Coronary artery (tissue), 2 donors: Measurements from ENCODE around the gene CELA1.

ENCODE experiments used
- DNase-seq: peaks from one replicate; pipeline ENCODE4 v3.0.0-alpha.2; 2017; ENCODE audit warnings: low spot score
- H3K27ac ChIP-seq, 2 donors: fragments of 200-600 bp; sonication (generic); one replicate each; pipeline ENCODE4 v1.5.1; 2016 to 2019
- H3K4me3 ChIP-seq: fragments of 200-600 bp; sonication (generic); 2 replicates; pipeline ENCODE4 v1.5.1; 2016; ENCODE audit warnings: mild to moderate bottlenecking, moderate library complexity
- TF ChIP-seq, protein P1 (sequence below): fragments of 200-600 bp; sonication (generic); IDR thresholded peaks from one replicate; pipeline ENCODE4 v1.5.1; 2019; ENCODE audit warnings: antibody characterized with exemption

CELA1 gene

DNA sequence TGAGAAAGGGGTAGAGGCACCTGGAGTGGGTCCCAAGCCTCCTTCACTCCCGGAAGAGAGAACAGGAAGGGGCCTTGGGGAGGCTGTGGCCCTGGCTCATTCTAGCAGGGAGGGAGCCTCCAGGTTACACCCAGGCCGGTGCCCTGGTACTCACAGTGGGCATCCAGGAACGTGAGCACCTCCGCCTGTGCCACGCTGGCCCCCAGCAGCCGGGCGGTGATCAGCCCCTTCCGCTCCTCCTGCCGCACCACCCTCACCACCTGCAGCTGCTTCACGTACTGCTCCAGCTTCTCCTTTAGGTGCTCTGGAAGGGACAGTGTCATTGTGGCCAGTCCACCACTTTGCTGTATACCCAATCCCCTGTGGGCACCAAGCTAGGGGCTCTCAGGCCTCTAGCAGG, 18.8 kb upstream of the CELA1 start:
- H3K4me3 ChIP-seq = no peak overlapping the region
- no peak overlapping the region for H3K27ac ChIP-seq
- TF ChIP-seq, protein P1, sequence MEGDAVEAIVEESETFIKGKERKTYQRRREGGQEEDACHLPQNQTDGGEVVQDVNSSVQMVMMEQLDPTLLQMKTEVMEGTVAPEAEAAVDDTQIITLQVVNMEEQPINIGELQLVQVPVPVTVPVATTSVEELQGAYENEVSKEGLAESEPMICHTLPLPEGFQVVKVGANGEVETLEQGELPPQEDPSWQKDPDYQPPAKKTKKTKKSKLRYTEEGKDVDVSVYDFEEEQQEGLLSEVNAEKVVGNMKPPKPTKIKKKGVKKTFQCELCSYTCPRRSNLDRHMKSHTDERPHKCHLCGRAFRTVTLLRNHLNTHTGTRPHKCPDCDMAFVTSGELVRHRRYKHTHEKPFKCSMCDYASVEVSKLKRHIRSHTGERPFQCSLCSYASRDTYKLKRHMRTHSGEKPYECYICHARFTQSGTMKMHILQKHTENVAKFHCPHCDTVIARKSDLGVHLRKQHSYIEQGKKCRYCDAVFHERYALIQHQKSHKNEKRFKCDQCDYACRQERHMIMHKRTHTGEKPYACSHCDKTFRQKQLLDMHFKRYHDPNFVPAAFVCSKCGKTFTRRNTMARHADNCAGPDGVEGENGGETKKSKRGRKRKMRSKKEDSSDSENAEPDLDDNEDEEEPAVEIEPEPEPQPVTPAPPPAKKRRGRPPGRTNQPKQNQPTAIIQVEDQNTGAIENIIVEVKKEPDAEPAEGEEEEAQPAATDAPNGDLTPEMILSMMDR = no peak

DNA sequence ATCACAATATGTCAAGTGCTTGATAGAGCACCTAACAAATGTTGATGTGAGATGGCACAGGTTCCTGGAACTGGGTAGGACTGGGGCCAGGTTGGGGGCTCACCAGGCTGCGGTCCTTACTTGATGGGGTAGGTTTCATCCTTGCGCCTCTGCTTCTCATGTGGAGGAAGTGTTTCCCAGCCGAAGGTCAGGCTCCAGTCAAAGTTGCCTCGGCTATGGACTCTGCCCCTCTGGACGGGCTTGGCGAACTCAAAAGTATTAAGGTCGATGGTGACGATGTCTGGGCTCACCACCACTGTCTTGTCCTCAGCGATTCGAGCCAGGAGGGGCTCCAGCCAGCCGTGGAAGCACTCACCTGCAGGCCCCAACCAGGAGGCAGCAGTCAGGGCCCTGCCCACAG, 17.5 kb upstream of the CELA1 start:
- DNase-seq = no peak
- Histone ChIP-seq H3K4me3 (no peak overlapping the region), H3K27ac (no peak overlapping the region)
- TF ChIP-seq, protein P1 = no peak

More for the DNA sequence above, 18.8 kb upstream of the CELA1 start:
- DNase-seq = no peak

DNA sequence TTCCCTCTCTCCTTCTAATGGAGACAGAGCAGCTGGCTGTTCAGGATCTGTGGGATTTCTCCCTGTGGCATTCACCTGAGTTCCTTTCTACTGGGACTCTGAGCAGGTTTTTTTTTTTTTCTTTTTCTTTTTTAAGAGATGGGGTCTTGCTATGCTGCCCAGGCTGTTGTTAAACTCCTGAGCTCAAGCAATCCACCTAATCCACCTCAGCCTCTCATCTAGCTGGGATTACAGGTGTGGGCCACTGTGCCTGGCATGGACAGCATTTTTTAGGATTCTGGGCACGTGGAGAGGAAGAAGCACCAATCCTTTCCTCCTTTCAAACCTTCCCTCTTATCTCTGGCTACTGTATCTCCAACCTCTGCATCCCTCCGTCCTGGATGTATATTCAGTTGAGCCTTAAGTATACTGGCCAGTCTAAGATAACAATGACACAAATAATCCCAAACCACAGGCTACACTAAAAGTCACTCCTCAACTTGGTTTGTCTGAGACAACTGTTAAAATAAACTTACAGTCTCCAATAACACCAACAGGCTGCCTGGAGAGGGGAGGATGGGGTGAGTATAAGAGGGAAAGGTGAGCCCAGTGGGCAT, 16.4 kb upstream of the CELA1 start:
- TF ChIP-seq, protein P1 = no peak
- no peak overlapping the region for H3K27ac ChIP-seq
- DNase-seq = no peak
- no peak overlapping the region for H3K4me3 ChIP-seq

DNA sequence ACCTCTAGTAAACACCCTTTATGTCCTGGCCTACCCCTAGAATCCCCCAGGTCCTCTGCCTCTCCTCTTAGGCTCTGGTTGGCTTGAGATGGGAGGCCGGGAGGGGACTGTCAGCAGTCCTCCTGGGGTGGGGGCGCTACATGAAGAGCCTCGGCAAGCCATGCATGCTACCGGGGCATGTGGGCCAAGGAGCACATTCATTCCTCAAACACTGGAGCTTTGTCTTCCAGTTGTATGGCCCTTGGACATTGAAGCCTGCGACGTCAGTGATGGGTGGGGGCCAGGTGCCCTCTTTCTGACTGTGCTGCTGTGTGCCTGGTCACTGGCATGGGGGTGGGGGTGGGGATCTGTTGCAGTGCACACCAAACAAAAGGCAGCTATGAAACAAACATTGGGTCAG, 15.8 kb upstream of the CELA1 start:
- DNase-seq = no peak
- Histone ChIP-seq H3K4me3 (no peak overlapping the region), H3K27ac (no peak overlapping the region)
- TF ChIP-seq, protein P1 = no peak

DNA sequence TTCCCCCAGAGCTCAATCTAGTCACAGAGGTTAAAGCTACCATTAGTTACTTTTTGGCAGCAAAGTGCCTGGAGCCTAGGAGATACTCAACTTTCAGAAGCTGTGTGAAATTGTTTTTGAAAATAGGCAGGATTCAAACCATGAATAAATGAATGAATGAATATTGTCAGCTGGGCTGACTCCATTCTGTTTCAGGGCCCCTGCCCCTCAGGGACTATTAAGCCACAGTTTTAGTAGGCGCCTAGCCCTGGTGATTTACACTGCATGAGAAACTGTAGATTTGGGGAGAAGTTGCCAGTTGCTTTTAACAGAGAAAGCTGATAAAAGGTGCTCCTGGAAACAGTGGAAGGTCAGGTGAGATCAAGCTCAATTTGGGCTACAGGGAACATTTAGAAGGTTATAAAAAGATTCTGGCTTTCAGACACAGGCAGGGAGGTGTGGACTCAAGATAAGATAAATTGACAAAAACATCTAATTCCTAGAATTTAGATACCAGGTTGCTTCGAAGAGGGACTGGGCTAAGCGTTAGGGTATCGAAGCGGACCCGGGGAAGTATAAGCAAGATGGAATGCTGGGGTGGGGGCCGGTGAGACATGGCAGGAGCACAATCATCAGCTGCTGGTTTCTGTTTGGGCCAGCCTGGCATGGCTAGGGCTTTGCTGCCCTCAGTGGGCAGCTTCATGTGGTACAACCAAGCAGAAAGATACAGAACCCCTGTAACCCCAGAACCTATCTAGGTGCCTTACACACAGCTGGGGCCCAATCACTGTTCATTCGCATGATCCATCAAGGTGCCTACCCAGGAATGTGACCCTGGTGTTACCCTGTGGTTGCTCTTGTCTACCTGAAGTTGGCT, 14.9 kb upstream of the CELA1 start:
- TF ChIP-seq, protein P1 = no peak
- H3K27ac ChIP-seq = no peak overlapping the region
- DNase-seq = no peak
- no peak overlapping the region for H3K4me3 ChIP-seq

DNA sequence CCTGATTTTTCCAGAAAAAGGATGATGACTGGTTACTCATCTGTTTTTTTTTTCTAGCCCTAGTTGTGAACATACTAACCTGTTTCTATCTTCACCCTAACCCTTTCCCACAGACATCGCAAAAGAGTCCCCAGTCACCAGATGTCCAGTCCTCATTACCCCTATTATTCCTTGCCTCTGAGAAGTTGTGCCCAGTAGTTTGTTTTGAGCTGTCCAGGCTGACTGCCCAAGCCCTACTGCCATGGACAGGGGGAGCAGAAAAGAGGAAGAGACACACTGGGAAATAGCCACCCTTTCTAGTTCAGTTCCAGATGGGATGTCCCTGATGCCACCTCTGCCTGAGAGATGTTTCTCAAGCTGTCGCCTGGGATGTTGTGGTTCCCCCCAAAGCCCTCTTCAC, 13.8 kb upstream of the CELA1 start:
- TF ChIP-seq, protein P1 = no peak
- H3K4me3 ChIP-seq = no peak overlapping the region
- no peak for DNase-seq
- H3K27ac ChIP-seq = no peak overlapping the region

DNA sequence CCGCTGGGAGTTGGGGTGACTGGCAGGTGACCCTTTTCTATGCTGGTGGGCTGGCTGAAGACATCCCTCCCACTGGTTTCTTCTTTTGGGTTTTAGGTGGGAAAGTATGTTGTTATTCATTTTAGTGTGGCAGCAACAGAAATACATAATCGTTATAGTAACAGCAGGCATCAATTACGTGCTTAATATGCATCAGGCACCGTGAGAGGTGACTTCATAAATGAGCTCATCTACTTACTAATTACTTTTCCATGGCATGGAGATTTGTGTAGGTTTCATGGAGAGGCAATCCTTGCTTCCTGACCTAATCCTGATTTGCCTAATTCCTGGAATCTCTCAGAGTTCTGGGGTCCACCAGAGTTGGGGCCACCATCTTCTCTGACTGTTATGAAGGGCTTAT, 13.4 kb upstream of the CELA1 start:
- no peak overlapping the region for H3K27ac ChIP-seq
- no peak for DNase-seq

More for the DNA sequence above, 13.4 kb upstream of the CELA1 start:
- no peak overlapping the region for H3K4me3 ChIP-seq
- TF ChIP-seq, protein P1 = no peak
